PFSK-1 (cell line): Measurements from ENCODE around the gene VPS45.

Source experiments
- POLR2AphosphoS5 ChIP-seq: IDR thresholded peaks from 2 replicates; pipeline ENCODE4 v1.6.1; 2012; ENCODE audit warnings: low read depth, mild to moderate bottlenecking, control low read depth, low read length, moderate library complexity
- REST ChIP-seq, 2 experiments: IDR thresholded peaks; 2 replicates each; pipeline versions ENCODE4 v1.6.1 to v1.8.0; 2011 to 2012; ENCODE audit warnings: low read depth in 2 of 2, low read length in 2 of 2, control low read depth in 1 of 2, inconsistent platforms in 1 of 2, mild to moderate bottlenecking in 1 of 2, moderate library complexity in 1 of 2; ENCODE audit not compliant: insufficient read depth in 1 of 2
- TAF1 ChIP-seq: IDR thresholded peaks from 2 replicates; pipeline ENCODE4 v1.6.1; 2012; ENCODE audit warnings: low read length, control low read depth, borderline replicate concordance; ENCODE audit not compliant: insufficient read depth

DNA sequence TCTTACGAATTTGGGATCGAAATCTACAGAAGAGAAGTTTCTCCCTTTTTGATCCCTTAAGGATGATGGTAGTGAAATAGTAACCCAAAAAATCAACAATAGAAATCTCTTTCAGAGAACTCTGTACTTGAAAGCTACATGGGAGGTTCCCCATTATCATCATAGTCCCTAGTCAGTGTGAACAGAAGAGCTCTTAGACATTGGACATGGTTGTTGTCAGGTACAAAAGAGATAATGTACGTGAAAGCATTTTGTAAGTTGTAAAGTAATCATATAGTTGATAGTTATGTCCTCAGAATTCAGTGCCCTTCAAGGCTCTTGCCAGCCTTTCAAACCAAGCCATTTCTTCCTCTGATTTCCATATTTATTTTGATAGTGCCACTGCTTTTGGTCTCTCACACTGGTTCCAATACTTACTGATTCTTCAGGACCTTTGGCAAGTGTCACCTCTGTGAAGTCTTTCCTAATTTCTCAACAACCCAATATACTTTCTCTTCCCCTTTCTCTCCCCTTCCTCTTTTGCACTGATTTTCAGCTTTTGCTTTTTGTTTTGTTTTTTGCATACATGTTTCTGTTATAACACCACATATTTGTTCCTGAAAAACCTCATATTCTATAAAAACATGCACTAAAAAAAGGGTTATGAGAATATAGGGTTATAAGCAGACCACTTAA is 22.4 kb downstream of the VPS45 start:
- TF ChIP-seq POLR2AphosphoS5 (no peak), REST (IDR thresholded peaks at IDR 0.05; ENCODE audit: insufficient read depth in 1 of 2, low read depth in 2 of 2, low read length in 2 of 2) (no peak), TAF1 (no peak)
